ENCODE measurements around the gene WRNIP1.
"Not testable (repeated sequence)": the region's sequence is repeated elsewhere in the genome, so short reads cannot be mapped to it uniquely, and the experiment has no call there.

Gene WRNIP1

DNA sequence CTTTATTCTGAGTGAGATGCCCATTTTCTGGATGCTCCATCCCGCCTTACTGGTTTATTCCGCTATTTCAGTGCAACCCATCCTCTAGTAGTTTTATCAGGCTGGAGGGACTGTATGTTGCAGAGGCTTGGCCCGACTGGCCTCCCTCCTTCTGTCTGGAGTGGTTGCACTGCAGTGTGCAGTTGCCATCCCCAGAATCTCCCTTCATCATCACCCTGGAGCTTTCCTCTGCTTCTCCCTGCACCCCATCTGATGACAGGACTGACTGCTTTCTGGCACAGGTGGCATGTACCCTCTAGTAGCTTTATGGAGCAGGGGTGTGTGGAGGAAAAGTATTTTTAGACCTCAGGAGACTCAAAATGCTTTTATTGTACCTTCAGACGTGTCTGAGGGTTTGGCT, 21.1 kb downstream of the WRNIP1 start:
- DNase-seq, result no peak

DNA sequence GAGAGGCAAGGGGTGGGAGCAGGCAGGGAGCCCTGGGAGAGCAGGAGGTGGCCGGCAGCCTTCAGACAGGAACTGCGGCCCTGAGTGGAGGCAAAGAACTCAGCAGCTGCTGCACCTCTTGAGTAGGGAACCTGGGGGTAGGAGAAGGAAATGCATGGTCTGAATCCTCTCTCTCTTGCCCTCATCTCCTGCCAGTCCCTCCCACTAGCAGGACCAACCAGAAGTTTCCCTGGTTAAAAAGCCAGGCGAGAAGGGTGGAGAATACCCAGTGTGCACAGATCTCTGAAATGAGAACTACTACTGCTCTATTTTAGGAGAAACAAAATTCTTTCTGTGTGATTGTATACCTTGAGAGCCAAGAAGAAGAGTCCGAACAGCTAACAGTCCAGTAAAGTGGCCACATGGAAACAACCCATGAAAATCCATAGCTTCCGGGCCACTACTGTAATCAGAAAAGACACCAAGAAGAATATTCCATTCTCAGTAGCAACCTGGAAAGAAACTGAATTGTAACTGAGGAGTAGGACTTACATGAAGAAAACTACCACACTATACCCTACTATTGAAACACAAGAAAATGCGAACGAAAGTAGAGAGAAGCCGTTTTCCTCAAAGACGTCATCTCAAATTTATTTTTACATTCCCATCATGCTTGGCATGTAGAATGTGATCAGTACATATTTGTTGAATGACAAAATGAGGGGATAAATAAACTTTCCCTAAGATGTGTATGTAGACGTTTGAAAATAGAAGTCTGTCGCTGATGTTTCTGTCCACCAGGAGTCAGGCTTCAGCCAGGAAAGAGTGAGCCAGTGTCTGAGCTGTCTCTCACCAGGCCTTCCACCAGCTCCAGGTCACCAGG, 25.6 kb downstream of the WRNIP1 start:
- DNase-seq, result peak; percentile 81

DNA sequence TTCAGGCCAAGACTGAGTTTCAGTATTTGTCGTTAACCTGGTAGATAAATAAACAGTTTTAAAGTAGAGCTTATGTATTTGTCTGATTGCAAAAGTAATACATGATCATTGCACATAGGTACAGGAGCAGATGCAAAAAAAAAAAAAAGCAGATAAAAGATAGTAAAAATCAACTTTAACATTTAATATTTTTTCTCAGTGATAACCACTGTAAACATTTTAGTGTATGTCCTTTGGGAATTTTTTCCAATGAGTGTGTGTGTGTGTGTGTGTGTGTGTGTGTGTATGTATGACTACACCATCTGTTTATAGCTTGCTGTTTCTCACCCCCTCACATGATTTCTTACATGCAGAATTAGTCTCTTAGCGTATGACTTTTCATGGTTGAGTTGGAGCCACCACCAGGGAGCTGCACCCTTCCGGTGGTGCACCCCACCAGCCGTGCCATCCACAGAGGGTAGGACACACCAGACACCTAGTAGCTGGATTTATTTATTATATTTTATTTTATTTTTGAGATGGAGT, 26.3 kb downstream of the WRNIP1 start:
- DNase-seq, result peak; percentile 15

DNA sequence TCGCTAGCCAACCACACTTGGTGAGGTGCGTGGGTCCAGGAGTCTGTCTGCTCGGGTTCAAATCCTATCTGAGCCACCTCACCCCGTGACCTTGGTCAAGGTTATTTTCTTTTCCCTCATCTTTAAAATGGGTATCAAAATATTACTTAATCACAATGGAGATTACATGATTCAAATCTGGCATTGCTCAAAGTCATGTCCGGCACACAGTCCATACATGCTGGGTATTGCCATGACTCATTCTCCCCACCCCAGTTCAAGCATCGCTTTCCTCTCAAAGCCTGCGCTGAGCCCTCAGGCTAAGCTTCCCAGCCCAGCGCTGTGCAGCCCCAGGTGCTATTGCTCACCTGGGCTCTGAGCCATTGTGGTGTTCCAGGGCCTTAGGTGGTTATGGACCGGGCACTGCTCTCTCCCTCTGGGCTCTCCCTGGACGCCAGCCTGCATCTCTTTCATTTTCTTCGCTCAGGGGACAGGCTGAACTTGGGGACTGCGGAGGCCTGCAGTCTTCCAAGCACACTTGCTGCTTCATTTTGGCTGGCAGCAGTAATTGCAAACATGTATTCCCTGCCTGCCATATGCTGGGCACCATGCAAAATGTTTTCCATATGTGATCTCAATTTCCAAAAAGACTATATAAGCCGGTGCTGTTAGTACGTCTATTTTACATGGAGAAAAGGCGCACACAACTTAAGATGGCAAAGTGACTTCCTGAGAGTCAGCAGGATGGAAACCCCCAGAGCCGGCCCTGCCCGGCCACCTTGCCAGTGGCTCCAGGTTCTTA, 27.3 kb downstream of the WRNIP1 start:
- DNase-seq, result peak; percentile 19 to 64

DNA sequence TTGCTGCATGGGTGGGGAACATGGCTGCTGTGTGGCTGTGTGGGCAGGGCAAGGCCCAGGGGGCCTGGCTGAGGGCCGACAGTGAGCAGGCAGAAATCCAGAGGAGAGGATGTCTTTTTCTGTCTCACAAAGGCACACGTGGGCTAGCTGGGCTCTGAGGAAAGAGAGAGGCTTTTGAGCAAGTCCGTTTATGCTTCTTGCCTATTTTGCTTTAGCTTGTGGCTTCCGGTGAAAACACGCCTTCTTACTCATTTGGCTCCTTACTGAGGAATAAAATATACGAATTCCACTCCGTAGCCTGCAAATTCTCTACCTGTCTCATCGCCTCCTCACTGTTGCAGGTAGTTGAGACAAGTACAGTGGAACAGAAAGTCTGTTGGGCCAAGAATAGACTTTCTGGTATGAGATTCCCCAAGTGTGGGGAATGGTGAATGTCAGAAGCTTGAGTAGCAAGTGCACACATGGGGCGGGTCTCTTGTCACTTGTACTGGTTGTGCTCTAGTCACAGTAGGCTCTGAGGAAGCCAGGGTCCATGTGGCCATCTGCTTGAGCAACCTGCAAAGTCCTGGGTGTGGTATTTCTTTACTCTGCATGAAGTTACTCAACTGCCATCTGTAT, 28.4 kb downstream of the WRNIP1 start:
- peak; percentile 78 to 89 for DNase-seq

DNA sequence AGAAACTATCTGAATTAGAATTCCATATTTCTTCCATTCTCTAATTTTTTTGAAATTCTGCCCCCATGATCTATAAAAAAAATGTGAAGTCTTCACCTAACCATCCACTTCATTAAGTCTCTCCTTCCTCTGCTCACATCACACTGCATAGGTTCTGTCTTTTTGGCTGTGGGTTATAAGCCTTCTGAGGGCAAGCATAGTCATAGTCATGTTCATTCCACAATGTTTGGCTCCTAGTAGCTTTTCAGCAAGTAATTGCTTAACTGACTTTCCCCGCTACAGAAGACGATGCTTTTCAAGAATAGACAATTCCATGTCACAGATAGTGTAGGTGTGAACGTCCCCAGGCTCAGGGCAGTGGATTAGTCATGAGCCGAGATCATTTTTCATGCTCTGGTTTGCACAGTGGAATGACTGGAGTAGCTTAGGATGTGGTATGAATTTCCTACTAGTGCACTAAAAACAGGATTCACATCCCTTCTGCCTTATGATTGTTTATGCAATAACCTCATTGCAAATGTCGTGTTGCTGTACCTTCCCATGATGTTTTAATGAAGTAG, 29.1 kb downstream of the WRNIP1 start:
- peak; percentile 38 to 48 for DNase-seq

DNA sequence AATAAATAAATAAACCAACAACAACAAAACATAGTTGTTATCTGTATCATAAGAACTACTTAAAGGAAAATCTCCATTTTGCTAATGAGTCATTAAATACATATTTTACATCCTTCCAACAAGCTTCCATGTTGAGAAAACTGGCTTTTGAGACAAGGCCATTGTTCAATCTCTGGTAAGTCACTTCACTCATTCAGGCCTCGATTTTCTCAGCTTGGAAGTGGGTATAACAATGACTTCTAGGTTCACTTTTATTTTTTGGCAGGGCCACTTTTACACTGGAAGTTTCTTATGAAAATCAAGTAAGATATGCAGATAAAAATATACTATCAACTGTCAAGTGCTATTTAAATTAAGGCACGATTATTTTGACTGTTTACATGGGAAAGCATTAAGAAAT, 30.0 kb downstream of the WRNIP1 start:
- DNase-seq, result no peak

DNA sequence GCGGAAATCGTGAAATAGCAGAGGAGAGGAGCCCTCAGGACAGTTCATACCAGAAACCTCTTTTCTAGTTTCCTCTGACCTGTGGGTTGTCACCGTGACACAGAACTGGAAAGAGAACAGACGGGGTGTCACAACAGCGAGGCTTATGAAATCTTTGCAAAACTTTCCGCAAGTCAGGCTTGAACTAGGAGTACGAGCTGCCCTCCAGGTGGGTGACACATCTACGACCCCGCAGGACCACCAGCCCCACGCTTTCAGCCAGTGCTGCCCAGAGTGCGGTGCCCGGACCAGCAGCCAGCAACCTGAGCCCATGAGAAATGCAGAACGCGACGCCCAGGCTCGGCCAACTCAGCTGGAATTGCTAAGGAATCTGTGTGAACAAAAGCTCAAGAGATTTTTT, 30.8 kb downstream of the WRNIP1 start:
- DNase-seq, result peak; percentile 83 to 86

DNA sequence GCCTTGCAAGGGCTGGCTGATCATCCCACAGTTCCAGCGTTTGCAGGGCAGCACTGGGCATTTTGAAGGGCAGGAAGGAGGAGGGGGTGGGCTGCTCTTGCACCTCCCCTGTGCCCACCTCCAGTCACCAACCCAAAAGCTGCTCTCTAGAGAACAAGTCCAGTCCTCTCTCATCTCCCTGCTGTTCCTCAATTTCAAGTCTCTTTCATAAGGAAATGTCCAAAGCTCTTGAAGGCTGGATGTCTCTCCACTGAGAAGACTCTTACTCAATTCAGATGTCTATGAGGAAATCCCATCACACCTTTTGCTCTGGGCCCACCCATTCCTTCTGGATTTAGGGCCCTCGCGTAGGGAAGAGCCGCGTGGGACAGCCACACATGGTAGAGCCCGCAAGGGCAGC, 31.7 kb downstream of the WRNIP1 start:
- DNase-seq, result peak; percentile 64 to 70

DNA sequence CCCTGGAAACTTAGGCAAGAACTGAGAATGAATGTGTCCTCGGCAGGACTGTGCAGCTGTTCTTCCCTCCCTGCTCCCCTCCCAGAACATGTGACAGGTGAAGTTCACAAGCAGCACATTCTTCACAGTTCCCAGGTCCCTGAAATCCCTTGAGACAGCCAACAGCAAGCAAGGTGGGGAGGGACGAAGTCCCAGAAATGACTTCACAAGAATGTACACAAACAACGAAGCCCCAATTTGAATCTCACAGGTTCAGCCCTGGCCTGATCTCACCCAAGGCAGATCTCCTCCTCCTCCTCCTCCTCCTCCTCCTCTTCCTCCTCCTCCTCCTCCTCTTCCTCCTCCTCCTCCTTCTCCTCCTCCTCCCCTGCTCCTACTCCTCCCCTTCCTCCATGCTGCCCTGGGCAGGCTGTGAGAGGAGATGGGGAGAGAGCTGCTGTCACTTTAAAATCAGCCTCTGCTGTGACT, 32.4 kb downstream of the WRNIP1 start:
- DNase-seq, result no peak

DNA sequence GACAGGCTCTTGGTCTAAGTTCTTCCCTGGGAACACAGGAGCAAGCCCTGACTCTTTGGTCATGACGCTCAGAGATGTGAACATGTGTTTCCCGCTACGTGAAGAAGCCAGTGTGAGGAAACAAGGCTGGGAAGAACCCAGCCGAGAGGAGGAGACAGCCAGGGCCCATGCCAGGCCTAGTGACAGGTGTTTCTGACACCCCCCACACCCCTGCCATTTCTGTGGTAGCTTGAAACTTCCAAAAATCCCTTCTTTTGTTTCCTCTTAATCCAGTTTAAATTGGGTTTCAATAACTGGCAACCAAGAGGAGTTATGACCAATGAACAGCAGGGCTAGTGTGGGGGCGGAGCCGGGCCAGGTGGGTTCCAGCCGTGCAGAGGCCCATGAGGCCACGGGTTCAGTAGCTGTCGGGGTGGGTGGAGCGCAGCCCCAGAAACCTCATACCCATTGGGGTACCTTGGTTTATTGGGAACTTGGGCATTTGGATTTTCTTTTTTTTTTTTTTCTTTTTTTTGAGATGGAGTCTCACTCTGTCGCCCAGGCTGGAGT, 33.5 kb downstream of the WRNIP1 start:
- DNase-seq, result no peak

DNA sequence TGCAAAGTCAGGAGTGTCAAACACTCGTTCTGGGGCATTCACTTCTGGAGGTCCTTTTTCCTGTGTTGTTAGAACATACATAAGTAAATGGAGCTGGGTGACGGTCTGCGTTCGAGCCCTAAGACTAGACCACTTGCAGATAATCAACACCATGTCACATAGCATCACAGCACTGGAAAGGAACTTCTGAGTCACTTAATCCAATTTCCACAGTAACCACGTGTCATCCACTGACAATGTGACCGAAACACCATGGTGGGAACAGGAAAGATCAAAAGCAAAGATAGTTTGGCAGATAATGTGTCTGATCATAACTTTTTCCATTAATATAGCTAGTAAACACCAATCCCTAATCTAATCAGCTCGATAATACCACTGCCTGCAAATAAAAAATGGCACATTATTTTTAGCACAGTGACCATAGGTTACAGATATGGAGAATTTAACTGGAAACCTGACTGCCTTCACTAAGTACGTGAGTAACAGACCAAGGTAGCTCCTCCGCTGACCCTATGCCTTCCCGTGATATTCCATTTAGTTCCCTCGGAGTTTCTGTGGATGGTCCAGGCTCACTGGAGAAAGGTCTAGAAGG, 34.8 kb downstream of the WRNIP1 start:
- peak in 1 of 2 donors; percentile 37 for DNase-seq

DNA sequence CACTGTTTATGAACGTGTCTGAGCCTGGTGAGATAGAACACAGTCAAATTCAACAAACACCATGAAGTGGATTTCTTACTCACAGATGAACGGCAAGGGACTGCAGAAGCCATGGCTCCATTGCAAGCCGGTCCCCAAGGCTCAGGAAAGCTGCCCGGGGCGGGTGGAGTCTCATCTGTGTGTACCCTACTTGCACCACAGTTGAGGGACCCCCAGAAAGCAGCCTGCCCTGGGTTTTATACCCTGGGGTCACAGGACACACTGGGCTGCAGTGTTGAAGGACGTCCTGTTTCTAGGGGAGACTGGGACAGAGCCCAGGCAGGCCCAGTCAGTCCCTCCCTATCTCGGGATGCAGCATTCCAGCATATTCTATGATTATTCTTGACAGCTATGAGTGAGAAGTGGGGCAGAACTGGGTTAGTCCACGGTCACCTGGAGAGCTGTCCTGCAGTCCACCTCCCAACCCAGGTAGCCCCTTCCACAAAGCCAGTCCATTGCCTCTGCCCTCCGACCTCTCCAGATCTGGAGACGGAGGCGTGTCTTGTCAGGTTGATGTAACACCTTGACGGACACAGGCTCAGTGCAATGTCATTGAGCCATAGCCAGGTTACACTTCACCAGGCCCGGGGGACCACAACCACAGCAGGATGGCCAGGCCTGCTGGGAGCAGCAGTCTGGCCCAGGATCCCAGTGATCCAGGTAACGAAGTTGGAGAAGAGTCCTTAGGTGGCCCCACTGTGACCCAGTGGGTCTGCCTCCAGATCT, 35.5 kb downstream of the WRNIP1 start:
- DNase-seq, result no peak

DNA sequence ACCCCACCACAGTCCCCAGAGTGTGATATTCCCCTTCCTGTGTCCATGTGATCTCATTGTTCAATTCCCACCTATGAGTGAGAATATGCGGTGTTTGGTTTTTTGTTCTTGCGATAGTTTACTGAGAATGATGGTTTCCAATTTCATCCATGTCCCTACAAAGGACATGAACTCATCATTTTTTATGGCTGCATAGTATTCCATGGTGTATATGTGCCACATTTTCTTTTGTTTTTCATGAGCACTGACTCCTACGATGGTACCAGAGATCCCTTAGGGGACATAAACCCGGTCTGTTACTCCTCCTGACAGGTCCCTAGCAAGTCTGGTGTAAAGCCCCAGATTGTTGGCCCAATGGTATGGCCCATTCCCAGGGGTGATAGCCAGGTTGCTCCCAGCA, 36.5 kb downstream of the WRNIP1 start:
- not testable (repeated sequence) for DNase-seq

DNA sequence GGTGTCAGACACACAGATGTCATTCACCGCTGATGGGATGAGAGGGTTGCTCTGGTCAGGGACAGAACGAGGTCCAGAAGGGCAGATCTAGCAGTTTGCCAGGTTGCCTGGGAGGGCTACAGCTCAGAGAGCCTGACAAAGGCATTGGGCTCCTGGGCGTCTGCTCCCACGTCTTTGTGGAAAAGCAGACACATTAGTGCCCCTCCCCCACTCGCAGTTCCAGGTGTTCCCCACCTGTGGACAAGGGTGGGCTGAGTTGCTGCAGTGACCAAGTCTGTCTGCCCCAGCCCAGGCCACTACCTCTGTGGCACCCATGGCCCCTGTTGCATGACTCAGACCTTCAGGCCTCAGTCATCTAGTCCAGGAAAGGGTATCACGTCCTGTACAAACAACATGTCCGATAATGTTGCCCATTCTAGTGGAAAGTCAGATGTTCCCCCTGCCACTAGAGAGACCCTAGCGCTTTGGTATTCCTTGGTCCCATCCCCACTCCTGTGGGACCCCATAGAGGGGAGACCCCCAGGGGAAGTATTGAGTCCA, 37.4 kb downstream of the WRNIP1 start:
- DNase-seq, result no peak

DNA sequence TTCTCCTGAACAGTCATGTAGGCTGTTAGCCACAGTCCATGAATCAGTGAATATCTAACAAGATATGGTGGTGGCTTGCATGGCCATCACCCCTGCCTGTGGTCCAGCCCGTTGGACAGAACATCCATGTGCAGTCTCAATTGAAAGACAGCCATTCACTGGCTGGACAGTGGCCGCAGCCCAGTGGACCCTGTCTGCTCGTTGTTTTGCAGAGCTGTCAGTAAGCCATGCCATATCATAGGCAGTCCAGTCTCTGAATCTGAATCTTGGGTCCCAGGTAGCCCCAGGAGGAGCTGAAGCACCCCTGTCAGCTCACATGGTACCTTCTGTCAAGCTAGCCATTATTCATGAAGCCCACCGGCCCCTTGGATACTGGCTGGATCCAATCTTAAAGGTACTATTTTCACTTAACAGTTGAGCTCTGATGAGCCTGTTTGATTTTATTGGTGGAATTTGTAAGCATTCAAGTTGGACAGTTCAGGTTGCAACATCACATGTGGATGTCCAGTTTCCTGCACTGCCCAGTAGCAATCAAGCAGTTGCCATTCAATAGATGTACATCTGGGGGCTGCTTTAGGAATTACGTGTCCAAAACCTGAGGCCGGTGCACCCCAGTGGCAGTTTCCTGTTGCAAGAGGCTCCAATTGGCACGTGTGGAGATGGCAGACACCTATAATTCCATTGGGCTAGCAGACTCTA, 38.7 kb downstream of the WRNIP1 start:
- no peak for DNase-seq

DNA sequence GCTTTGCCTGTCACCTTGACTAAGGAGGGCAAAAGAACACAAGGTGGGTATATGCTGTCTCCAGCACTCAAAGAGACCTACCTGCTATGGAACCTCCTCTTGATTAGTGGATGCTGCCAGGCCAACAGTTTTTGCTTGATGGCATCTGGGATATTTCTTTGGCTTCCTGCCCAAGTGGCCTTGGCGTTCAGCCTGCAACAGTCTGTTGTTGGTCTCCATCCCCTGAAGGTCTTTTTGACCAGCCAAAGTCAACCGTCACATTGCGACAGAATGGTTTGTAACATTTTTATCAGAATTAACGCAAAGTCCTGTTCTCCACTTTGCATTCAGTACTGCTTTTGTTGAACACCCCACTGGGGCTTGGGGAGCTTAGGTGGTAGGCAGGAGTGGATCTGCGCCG, 39.3 kb downstream of the WRNIP1 start:
- DNase-seq, result no peak

DNA sequence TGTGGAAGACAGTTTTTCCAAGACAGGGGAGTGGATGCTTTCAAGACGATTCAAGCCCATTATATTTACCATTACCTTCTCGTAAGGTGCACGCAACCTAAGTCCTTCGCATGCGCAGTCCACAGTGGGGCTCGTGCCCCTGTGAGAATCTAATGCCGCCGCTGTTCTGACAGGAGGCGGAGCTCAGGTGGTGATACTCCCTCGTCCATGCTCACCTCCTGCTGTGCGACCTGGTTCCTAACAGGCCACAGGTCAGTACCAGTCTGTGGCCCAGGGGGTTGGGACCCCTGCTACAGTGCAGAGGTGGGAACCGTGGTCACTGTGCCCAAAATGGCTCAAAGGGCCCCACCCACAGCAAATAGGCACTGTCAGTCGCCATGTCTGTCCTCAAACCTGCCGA, 39.8 kb downstream of the WRNIP1 start:
- no peak for DNase-seq

DNA sequence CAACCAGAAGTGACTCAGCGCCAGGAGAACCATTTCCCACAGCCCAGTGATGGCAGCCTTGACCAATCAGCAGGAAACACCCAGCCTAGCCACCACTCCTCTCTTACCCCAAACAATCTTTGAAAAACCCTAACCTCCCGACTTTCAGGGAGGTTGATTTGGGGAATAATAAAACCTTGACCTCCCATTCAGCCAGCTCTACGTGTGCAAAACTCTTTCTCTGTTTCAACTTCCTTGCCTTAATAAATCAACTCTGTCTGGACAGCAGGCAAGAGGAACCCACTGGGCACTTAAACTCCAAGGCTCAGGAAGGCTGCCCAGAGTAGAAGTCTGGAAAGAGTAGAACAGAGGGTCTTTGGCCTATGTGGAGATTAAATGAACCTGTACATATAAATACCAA, 41.5 kb downstream of the WRNIP1 start:
- no peak for DNase-seq
